ENCODE data around the gene RBM38.
"Not testable (repeated sequence)": the region's sequence is repeated elsewhere in the genome, so short reads cannot be mapped to it uniquely, and the experiment has no call there.

Gene RBM38

DNA sequence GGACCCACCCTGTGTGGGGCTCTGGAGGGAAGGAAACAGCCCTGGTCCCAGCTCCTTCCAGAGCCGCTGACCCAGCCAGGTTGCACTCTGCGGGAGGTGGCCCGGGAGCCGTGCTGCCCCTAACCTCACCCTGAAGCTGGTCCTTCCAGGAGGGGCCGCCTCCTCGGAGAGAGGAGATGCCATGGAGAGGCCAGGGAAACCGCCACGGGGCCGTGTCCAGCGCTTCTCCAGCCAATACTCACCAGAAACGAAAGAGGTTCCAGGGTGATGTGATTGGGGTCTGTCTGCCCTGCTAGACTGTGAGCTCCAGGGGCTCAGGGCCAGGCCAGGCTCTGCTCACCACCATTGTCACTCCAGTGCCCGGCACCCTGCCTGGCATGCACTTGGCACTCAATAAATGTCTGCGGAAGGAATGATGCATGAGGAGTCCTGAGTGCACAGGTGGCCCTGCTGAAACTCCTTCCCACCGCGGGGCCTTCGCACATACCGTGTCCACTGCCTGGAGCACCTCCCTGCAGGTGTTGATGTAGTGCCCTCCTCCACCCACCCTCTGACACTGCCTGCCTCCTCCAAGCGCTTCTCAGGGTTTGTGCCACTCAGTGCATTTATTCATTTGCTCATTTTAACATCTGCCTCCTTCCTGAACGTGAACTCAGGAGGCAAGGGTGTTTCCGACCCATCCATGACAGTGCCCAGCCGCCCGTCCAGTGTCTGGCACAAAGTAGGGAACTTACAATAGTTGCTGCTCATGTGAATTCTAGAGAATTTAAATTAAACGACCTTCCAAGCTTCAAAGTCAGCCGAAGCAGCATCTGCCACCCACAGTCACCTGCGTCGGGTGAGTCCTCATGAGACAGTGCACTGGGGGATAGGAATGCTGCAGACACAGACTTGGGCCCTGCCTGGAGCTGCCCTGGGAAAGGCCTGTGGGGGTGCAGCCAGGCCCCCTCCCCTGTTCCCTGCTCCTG is 30.3 kb downstream of the RBM38 start:
- no peak for DNase-seq

DNA sequence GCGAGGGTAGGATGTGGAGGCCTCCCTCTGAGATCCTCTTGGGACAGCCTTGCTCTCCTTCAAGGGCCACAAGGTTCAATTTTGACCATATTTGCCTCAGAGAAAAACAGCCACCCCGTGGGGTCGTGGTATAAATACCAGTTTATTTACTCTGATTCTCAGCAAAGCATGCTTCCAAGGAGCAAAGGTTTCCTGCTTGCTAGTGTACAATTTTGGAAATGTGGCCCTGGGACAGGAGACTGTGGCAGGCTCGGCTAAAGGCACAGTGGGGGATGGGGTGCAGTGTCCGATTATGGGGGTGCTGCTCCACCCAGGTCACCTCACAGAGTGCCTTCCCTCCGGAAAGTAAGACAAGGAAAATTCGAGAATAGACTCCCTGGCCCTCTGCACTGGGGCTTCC is 31.1 kb downstream of the RBM38 start:
- DNase-seq = no peak

DNA sequence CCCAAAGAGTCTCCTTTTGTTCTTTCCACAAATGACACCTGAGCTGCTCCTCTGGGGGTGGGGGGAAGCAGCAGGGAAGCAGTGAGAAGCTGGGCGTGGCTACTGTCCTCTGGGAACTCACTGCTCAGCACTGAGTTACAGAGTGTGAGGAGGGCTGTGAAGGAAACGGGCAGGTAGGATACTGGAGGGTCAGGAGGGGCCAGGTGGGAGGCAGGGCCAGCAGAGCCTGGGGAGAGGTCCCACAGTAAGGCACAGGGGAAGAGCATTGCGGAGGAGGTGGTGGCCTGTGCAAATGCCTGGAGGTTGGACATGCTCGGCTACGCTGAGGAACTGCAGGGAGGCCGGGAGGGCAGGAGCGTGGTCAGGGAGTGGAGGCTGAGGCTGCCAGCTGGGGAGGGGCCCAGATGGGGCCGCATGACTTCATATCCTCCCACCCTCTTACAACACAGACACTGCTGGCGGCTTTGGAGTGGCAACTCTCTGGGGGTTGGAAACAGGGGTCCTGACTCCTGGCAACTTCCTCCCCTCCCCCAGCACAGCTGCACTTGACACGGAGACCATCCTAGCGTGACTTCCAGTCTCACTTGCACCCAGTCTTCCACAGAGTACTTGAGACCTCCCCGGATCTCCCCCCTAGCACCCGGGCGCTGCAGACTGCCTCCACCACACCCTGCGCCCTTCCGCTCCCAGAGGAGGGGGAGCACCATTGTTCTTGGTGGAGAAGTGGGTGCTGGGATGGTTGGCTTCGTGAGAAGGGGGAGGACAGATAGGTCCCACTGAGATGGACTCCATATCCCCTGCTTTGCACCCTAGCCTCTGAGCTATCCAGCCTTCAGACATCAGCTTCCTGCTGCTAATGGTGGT is 34.2 kb downstream of the RBM38 start:
- DNase-seq = peak; percentile 77

DNA sequence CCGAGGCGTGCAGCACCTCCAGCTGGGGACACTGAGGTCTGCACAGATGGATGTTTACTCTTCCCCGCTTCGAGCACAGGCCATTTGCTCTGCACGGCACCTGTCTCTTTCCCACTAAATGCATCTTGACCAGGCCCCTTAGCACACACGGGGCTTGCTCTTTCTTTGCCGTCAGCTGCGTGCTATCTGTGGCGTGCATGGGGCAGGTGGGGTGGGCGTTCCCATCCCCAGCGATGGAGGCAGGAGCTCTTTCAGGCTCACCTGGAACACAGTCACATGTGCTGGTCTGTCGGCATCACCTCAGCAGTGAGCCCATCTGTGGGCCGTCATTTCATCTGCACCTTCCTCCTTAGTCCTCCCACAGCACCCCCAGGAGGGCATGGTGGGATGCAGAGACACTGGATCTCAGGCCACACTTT is 35.1 kb downstream of the RBM38 start:
- DNase-seq = peak; percentile 71

DNA sequence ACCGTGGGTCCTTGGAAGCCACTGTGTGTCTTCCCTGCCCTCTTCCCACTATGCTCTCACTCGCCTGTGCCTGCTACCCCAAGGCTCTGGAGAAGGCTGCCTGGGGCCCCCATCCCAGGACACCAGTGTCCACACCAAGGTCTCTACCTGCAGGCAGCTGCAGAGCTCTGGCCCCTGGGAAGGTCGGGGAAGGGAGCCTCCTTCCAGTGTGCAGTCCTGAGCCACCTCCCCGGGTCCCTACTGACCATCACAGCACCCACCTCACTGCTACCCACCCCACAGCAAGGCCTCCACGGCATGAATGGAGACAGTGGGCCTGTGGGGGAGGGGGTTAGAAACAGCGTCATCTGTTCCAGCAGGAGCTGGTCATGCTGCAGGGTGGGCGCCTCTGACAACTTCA is 35.6 kb downstream of the RBM38 start:
- DNase-seq = no peak

DNA sequence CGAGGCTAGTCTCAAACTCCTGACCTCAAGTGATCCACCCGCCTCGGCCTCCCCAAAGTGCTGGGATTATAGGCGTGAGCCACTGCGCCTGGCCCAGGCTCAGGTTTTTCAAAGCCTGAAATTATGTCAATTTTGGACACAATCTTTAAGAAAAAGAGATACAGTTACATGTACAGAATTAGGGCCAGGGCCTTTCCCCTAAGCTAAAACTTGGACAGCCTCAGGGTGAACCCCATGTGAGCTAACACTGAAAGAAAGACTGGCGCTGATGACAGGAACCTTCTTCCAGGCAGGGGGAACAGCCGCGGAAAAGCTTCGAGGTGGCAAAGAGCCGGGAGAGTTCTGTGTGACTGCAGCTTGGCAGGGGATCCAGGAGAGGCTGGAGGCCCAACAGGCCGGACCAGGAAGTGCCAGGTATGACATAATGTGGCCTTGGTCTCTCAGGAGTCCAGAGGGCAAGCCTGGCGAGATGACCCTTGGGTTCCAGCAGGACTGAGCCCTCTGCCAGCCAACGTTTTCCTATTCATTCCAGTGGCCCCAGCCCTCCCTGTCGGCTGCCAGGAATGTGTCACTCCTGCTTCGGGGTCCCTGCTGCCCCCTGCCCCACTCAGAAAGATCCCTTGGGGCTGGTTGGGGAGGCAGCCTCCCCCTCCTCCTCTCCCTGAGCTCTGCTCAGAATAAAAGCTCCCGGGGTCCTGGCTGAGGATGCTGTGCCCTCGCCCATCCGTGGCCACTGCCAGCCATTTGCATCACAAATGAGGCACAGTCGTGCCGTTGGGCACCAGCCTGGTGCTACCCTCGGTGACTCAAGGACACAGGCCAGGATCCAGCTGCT is 37.3 kb downstream of the RBM38 start:
- DNase-seq = no peak

DNA sequence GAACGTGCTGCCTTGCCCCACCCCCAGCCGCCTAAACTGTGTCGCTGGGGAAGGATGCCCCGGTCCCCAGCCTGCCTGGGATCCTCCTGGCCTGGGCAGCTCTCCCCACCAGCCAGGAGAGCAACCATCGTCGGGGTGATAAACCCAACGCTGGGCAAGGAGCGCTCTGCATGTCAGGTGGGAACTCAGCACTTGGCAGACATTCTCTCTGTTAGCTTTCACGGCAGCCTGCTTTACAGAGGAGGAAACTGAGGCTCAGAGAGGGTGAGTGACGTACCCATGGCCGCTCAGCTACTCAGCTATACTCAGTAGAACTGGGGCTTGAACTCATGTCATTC is 37.9 kb downstream of the RBM38 start:
- no peak for DNase-seq

DNA sequence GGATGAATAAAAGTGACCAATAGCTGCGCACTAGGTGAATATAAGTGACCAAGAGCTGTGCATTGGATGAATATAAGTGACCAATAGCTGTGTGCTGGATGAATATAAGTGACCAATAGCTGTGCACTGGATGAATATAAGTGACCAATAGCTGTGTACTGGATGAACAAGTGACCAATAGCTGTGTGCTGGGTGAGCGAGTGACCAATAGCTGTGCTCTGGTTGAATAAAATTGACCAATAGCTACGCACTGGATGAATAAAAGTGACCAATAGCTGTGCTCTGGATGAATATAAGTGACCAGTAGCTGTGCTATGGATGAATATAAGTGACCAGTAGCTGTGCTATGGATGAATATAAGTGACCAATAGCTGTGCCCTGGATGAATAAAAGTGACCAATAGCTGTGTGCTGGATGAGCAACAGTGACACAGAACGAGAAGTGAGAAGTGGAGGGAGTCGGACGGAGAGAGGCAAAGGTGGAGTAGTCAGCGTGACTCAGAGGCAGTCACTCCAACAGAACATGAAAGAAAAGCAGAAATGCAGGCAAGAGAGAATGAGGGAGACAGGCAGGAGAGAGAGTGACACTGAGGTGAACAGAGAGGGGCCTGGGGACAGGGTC is 38.5 kb downstream of the RBM38 start:
- no peak for DNase-seq

DNA sequence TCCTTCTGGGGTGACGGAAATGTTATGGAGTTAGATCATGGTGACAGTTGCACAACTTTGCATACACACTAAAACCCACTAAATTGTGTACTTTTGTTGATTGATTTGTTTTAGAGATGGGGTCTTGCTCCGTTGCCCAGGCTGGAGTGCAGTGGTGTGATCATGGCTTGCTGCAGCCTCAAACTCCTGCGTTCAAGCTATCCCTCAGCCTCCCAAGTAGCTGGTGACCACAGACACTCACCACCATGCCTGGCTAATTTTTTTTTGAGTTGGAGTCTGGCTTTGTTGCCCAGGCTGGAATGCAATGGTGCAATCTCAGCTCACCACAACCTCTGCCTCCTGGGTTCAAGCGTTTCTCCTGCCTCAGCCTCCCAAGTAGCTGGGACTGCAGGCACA is 39.0 kb downstream of the RBM38 start:
- not testable (repeated sequence) for DNase-seq

DNA sequence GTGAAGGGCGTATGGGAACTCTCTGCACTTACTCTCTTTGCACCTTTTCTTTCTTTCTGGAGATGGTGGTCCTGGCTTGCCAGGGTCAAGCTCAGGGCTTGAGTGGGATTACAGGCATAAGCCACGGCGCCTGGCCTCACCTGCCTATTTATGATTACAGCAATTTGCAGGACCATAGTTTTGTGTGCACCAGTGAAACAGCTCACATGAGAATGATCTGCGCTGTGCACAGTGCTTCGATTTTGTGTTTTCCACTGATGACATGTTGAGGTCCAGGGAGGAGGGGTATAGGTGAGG is 40.3 kb downstream of the RBM38 start:
- DNase-seq = no peak

DNA sequence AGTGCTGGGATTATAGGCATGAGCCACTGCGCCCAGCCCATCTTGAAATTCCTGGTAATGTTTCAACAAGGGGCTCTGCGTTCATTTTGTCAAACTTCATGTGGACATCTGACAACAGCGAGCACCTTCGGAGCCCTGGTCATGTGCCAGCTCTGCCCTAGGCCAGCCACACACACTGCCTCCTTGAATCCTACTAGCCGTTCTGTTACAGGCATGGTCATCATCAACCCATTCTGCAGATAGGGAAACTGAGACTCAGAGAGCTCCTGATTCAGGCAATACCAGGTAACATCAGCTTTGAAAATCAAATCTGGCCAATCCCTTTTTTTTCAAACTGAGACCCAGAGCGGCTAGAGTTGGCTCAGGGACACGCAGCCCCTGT is 41.3 kb downstream of the RBM38 start:
- DNase-seq = no peak

DNA sequence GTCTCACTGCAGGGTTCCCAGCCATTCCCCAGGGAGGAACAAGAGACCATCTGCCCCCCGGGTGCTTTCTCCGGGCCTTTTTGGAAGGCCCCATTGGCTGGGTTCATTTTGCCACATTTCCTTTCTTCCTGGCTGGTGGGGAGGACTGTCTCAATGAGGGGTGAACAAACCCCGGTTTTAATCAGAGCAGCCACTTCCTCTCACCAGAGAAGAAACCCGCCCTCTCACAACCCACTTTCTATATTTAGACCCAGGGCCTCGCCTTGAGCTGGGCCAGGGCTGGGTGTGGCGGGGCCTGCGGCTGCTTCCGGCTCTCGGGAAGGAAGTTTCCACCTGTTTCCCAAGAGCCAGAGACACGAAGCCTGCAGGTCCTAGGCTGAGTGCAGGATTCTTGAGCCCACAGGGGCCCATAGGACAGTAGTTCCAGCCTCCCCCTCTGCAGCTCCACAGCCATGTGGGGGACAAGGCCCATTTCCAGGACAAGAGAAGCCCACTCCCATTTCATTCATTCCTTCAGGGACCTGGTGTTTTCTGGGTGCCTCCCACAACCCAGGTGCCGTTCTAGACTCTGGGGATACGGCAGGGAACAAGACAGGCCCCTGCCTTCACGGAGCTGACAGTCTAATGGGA is 41.8 kb downstream of the RBM38 start:
- no peak for DNase-seq

DNA sequence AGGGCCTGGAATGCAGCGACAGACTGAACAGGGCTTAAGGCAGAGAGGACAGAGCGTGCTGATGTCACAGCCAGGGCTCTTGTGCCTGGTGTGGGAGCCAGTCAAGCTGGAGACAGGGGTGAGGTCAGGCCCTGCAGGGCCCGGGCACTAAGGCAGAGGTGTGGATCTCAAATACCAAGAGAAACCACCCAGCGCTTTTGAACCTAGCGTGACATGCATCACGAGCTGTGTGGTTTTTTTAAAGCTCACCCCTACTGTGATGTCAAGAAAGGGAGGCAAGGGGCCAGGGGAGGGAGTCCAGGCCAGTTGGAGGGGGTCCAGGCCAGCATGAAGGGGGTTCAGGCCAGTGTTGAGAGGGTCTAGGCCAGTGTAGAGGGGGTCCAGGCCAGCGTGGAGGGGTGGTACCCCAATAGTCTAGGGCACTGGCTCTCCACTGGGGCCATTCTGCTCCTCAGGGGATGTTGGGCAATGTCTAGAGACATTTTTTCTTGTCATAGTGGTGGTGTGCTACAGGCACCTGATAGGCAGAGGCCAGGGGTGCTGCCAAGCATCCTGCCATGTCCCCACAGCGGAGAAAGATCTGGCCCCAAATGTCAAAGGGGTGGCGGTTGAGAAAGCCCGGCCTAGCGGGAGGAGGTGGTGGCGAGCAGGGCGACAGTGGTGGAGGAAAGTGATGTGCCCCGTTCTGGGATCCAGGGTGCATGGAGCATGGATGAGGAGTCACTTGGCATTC is 42.6 kb downstream of the RBM38 start:
- DNase-seq = no peak

DNA sequence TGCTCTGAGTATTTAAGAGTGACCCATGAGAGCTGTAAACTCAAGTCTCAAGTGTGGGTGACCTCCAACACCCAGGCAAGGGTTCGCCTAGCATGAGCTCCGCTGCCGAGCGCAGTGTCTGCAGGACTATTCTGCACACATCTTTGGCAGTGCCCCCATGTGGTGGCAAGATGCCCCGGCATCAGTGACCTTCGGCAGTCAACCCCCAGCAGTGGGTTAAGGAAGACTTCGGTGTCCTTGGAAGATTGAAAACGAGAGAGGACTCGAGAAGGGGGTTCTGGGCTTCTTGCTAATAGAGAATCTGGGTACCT is 43.1 kb downstream of the RBM38 start:
- DNase-seq = no peak

DNA sequence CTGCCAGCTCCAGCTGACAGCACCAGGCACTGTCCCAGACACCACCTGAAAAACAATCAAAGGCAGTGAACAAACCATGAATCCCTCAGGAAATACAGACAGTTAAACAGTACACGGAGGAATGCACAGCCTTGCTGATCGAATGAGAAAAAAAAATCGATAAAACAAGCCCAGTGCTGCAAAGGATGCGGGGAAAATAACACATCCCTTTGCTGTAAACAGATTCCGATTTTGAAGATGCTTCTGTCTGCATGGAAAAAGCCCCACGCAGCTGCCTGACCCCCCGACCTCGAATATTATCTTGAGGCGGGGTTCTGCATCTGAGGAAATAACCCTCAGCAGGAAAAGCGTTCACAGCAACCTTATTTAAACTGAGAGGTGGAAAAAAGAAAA is 43.9 kb downstream of the RBM38 start:
- DNase-seq = peak; percentile 65

DNA sequence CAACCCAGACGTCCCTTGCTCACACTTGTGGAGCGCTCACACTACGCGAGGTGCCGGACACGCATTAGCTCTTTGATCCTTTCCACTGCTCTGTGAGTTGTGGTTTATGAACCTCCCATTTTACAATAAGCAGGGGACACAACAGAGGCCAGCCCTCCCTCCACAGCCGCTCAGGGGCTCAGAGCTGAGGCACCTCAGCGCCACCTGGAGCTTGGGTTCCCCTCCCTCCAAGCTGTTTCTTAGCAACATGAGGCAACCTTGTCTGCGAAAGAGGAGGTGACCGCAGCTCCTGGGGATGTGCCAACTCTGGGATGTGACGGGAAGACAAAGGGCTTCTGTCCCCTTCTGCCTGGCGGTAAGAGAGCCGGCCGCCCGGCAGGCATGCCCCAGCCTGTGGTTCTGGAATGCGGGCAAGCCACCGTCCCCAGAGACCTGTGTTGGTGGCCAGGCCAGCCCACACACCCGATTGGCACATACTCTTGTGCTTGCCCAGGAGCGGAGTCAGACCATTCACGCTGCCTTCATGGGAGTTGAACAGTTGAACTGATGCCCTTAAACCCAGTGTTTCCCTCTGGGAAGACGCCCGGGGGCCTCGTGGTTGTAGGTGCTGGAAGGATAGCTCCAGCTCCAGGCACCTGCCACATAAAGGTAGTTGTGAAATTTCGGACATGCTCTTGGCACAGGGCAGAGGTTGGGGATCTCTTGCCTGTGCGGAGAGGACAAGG is 44.5 kb downstream of the RBM38 start:
- DNase-seq = peak; percentile 94

DNA sequence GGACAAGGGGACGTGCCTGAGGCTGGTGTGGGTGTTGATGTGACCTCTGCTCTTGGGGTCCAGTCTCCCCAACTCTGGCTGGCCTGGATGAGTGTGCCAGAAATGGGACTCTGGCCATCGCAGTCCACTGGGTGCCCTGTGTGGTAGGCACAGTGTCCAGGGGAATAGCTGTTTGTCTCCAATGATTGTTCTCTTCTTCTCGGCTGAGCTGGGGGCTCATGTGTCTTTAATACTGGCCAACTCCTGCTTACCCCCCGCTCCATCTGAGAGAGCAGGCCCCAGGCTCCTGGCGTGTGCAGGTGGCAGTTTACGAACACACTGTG is 45.0 kb downstream of the RBM38 start:
- no peak for DNase-seq

DNA sequence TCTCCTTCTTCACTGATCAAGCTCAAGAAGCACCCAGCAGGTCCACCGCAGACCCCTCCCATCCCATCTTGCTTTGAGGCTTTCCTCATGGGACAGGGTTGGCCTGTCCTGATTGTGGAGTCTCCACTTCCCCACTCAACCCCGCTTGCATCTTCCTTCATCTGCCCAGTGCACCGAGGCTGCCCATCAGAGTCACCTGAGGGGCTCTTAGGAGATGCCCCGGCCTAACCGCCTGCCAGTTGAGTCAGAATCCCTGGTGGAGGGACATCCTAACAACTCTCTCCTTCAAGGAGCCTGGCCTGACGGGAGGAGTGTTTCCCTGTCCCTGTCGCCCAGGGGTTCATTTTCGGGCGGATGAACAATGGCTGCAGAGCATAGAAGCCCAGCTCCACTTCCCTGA is 46.1 kb downstream of the RBM38 start:
- no peak for DNase-seq

DNA sequence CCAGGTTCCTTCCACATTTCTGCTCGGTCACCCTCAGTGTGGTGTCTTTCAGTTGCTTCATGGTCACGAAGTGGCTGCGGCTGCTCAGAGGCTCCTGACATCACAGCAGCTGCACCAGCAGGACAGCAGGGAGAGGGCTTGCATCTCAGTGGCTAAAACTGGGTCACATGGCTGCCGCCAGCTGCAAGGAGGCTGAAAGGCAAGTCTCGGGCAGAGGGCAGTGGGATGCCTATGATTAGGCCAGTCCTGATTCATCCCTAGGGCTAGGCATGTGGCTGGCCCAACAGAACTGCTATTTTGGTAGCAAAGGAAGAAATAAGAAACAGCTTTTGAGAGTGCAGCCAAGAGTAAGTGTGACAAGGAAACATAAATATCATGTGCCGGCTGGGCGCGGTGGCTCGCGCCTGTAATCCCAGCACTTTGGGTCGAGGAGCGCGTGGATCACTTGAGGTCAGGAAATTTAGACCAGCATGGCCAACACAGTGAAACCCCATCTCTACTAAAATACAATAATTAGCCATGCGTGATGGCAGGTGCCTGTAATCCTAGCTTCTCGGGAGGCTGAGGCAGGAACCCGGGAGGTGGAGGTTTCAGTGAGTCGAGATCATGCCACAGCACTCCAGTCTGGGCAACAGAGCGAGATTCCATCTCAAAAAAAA is 46.6 kb downstream of the RBM38 start:
- DNase-seq = no peak

DNA sequence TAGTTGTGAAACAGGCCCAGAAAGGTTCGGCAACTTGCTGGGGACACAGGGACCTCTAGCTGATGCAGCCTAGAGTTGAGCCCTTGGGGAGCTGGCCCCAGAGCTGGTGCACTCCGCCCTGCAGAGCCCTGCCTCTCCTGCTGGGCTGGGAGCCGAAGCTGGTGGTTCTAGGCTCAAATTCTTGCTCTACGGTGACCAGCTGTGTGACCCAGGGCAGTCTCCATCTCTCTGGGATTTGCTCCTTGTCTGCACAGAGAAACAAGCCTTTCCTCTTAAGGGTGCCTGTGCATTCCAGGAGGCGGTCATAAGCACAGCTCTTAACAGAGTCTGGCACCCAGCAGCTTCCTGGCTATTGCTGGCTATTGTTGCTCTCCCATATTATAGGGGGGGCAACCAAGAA is 47.4 kb downstream of the RBM38 start:
- peak; percentile 21 for DNase-seq

DNA sequence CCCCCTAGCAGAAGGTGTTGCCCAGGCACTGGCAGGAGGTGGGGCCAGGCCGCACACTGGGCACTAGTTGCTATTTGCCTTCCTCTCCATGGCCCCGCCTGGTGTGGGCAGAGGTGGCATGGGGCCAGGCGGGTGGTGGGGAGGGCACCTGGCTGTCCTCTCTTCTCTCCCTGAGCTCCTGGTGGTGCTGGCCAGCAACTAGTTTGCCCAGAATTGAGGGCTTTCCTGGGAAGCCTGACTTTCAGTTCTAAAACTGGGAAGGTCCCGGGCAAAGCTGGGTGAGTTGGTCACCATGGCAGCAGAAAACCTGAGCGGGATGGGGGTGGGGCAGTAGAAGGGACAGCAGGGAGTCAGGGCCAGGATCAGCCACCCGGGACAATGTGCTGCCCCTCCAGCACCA is 48.2 kb downstream of the RBM38 start:
- DNase-seq = peak; percentile 84

Measured in NCI-H69 (cell line).